Gastrocnemius medialis (tissue), 4 donors: Measurements from ENCODE around the gene TCF12.

Experiments
- CTCF ChIP-seq, 5 experiments: fragments of 450-650 bp in 3 of 5; fragments of 200-600 bp in 2 of 5; sonication (generic) in 2 of 5; IDR thresholded peaks in 4 of 5; conservative IDR thresholded peaks in 1 of 5; 1 replicate in 4 of 5; 2 replicates in 1 of 5; pipeline ENCODE4 v1.5.1; 2016 to 2019; ENCODE audit warnings: antibody characterized with exemption in 5 of 5, mild to moderate bottlenecking in 3 of 5, moderate library complexity in 3 of 5
- POLR2A ChIP-seq, 2 donors: fragments of 450-650 bp; IDR thresholded peaks; one replicate each; pipeline ENCODE4 v1.6.1; 2017; ENCODE audit warnings: antibody characterized with exemption in 2 of 2, mild to moderate bottlenecking in 2 of 2, moderate library complexity in 2 of 2

- TF ChIP-seq CTCF (IDR thresholded peaks at IDR 0.05 in 4 of 5, conservative IDR thresholded peaks at IDR 0.05 in 1 of 5) (no peak), POLR2A (IDR thresholded peaks at IDR 0.05) (no peak)
These were observed 380.6 kb downstream of the TCF12 start for GRCh38 chr15:57298843-57299550.
